Breast epithelium (tissue), 3 donors: ENCODE data around the gene THBD.

Experiments
- CTCF ChIP-seq, 3 donors: fragments of 450-650 bp; IDR thresholded peaks; one replicate each; pipeline ENCODE4 v1.5.1; 2016 to 2017; ENCODE audit warnings: antibody characterized with exemption in 3 of 3, mild to moderate bottlenecking in 3 of 3, moderate library complexity in 3 of 3
- POLR2AphosphoS5 ChIP-seq, 3 donors: sonication (generic); formaldehyde crosslinking; IDR thresholded peaks; one replicate each; pipeline ENCODE4 v1.6.1; 2017; ENCODE audit warnings: antibody characterized with exemption in 3 of 3

DNA sequence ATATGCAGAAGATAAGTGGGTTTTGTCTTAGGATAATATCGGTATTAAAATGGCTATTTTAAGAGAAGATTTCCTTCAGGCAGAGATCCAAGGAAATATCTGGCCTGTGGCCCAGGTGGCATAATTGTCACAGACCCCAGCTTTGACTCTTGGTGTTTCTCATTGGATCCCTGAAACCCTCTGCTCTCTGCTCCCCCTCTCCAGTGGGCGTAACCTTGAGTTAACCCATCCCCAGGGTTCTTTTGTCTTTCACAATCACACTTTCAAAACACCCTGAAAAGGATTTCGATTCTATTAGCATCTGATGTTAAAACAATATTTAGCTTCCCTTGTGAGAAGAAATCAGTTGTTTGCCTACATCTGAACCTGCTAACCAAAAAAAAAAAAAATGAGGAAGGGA lies 7.2 kb downstream of the THBD start:
- TF ChIP-seq CTCF (IDR thresholded peaks at IDR 0.05) = no peak
- no peak for TF ChIP-seq POLR2AphosphoS5 (IDR thresholded peaks at IDR 0.05)
